Activated CD8-positive, alpha-beta memory T cell treated with anti-CD3 and anti-CD28 coated beads for 24 hours (primary cell): Measurements from ENCODE around the gene PHF11.

Source experiments
- DNase-seq: peaks from one replicate; pipeline ENCODE4 v3.0.0-alpha.2; 2020

PHF11 gene

GRCh38 chr13:49495783-49496762 lies at the start of gene PHF11:
PHF11 (plus strand) TSS chr13:49495953; CDS start chr13:49496002, 49 bp downstream.
- DNase-seq, result peak; percentile 91

- DNase-seq, result no peak
Observed at GRCh38 chr13:49446473-49446872, 49.3 kb upstream of the PHF11 start.

GRCh38 chr13:49448753-49449152 lies 47.0 kb upstream of the PHF11 start:
- no peak for DNase-seq

DNA sequence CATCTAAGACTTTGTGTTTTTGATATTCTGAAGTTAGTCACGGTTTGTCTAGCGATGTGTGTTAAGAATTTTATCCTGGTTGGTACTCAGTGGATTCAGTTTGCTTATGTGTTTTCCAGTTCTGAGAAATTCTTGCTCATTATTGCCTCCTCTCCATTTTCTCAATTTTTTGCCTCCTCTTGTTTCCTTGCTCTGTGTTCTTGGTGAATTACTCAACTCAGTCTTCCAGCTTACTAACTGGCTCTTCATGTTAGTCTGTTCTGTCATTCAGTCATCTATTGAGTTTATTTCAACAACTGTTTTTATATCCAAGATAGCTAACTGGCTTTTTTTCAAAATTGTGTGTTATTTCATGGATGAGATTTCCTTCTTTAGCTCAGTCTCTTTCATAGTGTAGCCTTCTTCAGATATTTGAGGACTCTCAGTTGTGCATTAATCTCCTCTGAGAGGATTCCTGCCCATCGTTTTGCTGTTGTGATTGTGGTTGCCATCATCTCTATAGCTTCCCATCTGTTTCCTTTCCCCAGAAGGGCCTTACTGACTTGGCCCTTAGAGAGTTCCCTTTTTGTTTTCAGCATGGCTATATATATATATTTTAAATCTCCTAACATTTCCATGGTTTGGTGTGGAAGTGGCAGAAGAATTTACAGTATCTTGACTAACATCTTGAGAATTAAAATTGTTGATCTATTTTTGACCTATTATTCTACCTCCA lies 45.5 kb upstream of the PHF11 start:
- no peak for DNase-seq

GRCh38 chr13:49452725-49453457 lies 42.9 kb upstream of the PHF11 start:
- no peak for DNase-seq

- no peak for DNase-seq
Observed at GRCh38 chr13:49453465-49453864, 42.3 kb upstream of the PHF11 start.

DNA sequence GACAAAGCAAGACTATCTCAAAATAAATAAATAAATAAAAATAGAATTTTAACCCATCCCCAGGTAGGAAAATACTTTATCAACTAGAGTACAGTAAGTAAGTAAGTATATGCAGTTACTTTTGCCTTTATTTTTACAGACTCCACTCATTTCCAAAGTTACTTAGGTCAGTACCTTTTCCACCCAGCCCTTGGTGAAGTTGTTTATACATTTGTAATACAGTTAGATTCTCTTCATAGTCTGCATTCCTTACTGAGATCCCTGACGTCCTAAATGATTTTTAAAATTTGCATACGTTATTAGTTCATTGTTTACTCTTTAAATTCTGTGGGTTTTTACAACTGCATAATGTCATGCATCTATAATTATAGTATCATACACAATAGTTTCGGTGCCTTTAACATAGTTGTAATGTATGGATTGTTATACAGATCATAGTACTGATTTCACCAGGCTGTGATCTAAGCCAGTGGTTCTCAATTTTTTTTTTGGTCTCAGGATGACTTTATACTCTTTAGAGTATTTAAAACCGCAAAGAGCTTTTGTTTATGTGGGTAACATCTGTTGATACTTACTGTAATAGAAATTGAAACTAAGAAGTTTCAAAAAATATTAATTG lies 41.3 kb upstream of the PHF11 start:
- no peak for DNase-seq

- no peak for DNase-seq
Observed at GRCh38 chr13:49455007-49455398, 40.8 kb upstream of the PHF11 start.

GRCh38 chr13:49456156-49456555 lies 39.6 kb upstream of the PHF11 start:
- no peak for DNase-seq

DNA sequence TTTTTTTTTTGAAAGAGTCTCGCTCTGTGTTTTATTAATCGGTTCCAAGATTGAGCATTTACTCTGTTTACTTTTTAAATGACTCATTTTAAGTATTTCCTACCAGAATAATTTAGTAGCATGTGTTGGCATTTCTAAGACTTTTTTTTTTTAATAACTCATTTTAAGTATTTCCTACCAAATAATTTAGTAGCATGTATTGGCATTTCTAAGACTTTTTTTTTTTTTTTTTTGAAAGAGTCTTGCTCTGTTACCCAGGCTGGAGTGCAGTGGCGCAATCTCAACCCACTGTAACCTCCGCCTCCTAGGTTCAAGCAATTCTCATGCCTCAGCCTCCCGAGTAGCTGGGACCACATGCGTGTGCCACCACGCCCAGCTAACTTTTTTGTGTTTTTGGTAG lies 38.5 kb upstream of the PHF11 start:
- DNase-seq, result no peak

DNA sequence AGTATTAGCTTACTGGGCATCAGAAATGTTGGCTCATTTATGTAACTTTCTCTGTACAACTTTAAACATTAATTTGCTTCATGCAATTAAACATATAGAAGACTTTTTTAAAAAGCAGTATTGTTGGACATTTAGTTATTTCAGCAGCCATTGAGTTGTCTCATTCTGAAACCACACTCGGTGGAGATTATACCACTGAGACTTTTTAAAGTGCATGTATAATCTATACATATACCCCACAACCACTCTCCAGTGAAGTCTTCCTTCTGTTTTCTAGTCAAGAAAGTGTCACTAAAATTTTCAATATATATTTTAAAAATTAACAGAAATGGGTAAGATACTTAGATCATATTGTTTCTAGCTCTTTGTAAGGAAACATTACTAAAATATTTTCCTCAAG lies 36.2 kb upstream of the PHF11 start:
- DNase-seq, result no peak

DNA sequence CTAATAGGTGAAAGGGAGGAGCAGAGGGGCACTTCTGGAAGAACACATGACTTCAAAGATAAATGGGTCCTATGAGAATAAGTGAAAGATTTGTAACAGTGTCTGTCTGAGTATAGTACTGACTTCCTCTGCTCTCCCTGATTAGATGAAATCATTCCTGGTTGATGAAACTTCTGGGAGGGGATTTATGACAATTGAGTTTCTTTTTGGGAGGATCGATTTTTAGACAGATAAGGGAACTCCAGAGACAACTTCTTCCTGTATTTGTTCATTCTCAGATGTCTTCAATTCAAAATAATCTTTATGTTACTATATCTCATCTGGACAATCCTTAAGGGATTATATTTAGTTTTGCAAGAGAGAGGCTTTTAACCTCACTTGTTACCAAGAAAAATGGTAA lies 31.7 kb upstream of the PHF11 start:
- no peak for DNase-seq

- DNase-seq, result no peak
Observed at GRCh38 chr13:49464621-49465325, 31.0 kb upstream of the PHF11 start.

DNA sequence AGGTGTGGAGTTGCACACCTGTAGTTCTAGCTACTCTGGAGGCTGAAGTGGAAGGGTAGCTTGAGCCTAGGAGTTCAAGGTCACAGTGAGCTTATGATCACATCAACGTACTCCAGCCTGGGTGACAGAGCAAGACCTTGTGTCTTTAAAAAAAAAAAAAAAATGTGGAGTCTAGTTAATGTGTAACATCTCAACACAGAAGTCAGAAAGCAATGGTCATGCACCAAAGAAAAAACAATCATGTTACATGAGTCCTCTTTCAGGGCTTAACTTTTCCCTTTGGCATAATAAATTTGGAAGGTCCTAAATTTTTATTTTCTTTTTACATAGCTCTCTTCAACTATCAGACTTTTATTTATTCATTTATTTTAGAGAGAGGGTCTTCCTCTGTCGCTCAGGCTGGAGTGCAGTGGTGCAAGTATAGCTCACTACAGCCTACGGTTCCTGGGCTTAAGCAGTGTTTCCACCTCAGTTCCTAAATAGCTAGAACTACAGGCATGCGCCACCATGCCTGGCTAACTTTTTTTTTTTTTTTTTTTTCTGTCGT lies 29.4 kb upstream of the PHF11 start:
- no peak for DNase-seq

DNA sequence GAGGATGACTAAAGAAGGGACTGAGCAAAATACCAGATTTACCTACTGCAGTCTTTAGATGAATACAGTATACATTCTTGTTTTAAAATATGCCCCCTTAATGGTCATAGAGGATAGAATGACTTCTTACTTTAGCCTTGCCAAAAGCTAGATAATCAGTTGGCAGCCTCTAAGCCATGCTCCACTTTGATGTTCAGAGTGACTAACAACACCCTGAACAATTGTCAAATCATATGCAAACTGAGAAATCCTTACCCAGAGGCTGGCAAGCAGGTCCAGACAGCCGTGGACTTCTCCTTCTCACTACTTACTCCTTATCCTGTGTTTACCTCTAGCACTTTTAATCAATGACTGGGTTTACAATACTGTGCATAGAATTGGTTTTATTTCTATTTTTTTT lies 23.6 kb upstream of the PHF11 start:
- DNase-seq, result no peak

DNA sequence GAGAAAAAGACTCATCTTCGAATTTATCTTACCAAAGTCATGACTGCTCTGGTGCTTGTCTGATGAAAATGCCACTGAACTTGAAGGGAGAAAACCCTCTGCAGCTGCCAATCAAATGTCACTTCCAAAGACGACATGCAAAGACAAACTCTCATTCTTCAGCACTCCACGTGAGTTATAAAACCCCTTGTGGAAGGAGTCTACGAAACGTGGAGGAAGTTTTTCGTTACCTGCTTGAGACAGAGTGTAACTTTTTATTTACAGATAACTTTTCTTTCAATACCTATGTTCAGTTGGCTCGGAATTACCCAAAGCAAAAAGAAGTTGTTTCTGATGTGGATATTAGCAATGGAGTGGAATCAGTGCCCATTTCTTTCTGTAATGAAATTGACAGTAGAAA lies 19.2 kb upstream of the PHF11 start:
- no peak for DNase-seq

DNA sequence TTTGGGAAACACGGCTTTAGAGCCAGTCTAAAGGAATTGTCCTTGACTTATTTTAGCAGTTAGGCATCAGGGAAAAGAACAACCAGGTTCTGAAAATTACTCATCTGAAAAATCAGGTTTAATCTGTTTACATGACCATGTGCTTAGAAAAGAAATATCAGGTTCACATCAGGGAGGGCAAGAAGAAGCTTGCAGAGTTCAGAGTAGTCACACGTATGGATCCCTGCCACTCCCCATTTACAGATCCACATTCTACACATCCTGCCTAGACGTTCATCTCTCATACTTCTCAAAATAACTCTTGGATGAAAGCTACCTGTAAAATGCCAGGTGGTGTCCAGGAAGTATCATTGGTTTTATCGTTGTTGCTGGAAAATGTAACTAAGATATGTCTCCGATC lies 14.0 kb upstream of the PHF11 start:
- DNase-seq, result no peak

- DNase-seq, result no peak
Observed at GRCh38 chr13:49488563-49488962, 7.2 kb upstream of the PHF11 start.

DNA sequence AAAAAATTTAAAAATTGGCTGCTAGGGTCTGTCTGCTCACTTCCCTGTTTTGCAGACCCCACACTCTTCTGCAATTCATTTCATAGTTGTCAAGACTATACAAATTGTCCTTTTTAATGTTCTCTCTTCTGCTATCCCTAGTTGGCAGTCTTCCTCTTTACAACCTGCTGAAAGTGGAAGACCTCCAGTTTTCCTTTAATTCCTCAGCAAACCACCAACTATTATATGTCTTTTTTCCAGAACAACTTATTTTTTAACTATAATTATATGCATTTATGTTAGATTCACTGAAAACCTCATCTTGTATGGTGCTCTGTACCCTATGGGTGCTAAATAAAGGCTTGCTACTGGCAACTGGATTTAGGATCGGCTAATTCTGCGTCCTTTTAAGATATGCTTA lies 1.1 kb upstream of the PHF11 start:
- DNase-seq, result no peak

GRCh38 chr13:49496837-49497236 lies 1.1 kb downstream of the PHF11 start:
- peak; percentile 69 for DNase-seq

DNA sequence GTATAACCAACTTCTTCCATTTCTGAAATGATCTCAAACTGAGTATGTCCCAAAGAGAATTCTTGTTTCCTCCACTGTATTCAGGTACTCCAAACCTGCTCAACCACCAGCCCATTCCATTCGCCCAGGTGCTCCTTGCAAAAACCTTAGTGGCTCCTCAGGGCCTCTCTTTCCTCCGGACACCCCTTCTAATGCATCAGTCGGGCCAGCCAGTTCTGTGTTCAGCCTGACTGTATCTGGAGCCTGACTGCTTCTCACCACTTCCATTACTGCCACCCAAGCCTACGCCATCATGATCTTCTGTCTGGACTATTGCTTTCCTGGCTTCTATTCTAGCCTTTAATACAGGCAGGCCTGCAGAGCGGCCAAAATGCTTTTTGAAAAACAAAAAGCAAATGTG lies 1.5 kb downstream of the PHF11 start:
- DNase-seq, result no peak

- DNase-seq, result no peak
Observed at GRCh38 chr13:49498206-49498605, 2.5 kb downstream of the PHF11 start.
